K562 (cell line): Measurements from ENCODE around the gene MTMR3.

ENCODE experiments used
- BCL6 ChIP-seq: fragments of 250-450 bp; sonication (Bioruptor Pico); IDR thresholded peaks from 2 replicates; pipeline ENCODE4 v1.4.0; 2020
- GABPB1 ChIP-seq: sonication (generic); formaldehyde crosslinking; IDR thresholded peaks from 2 replicates; pipeline ENCODE4 v1.8.0; 2022; ENCODE audit warnings: mild to moderate bottlenecking, missing genetic modification reagents
- NRF1 ChIP-seq, 2 experiments: fragments of 450-650 bp; IDR thresholded peaks in 1 of 2; conservative IDR thresholded peaks in 1 of 2; 2 replicates each; pipeline ENCODE4 v1.6.1; 2014; ENCODE audit warnings: mild to moderate bottlenecking in 2 of 2
- PATZ1 ChIP-seq: fragments of 250-450 bp; sonication (Bioruptor Pico); IDR thresholded peaks from 2 replicates; pipeline ENCODE4 v1.5.0; 2020; ENCODE audit warnings: mild to moderate bottlenecking, borderline replicate concordance
- POLR2H ChIP-seq: IDR thresholded peaks from 2 replicates; pipeline ENCODE4 v1.6.1; 2016; ENCODE audit warnings: missing genetic modification characterization, low read depth, mild to moderate bottlenecking, control low read depth, missing compliant biosample characterization, moderate library complexity
- SMARCE1 ChIP-seq: fragments of 450-650 bp; IDR thresholded peaks from 2 replicates; pipeline ENCODE4 v1.7.1; 2016; ENCODE audit warnings: mild to moderate bottlenecking
- TCF7 ChIP-seq: sonication (generic); IDR thresholded peaks from 2 replicates; pipeline ENCODE4 v1.6.1; 2016; ENCODE audit warnings: antibody characterized with exemption, borderline replicate concordance
- USF2 ChIP-seq: sonication (generic); formaldehyde crosslinking; IDR thresholded peaks from 2 replicates; pipeline ENCODE4 v1.5.0; 2020; ENCODE audit warnings: missing genetic modification reagents
- ZC3H4 ChIP-seq: sonication (generic); formaldehyde crosslinking; IDR thresholded peaks from 2 replicates; pipeline ENCODE4 v1.9.0; 2021; ENCODE audit warnings: missing genetic modification reagents, borderline replicate concordance
- ZNF274 ChIP-seq: IDR thresholded peaks from 2 replicates; pipeline ENCODE4 v1.6.1; 2011; ENCODE audit warnings: low read depth, mild to moderate bottlenecking, low read length, moderate library complexity, borderline replicate concordance

GRCh38 chr22:29945435-29945834, 62.5 kb downstream of the MTMR3 start:
- TF ChIP-seq PATZ1 (no peak), GABPB1 (CRISPR knock-in tag) (no peak), POLR2H (no peak), ZC3H4 (CRISPR knock-in tag) (no peak), BCL6 (CRISPR knock-in tag) (no peak), TCF7 (no peak), ZNF274 (no peak), NRF1 (conservative IDR thresholded peaks at IDR 0.05 in 1 of 2, IDR thresholded peaks at IDR 0.05 in 1 of 2) (no peak), SMARCE1 (no peak), USF2 (CRISPR knock-in tag) (no peak)
